ENCODE data around the gene PLIN3. TPM values are rescaled to one million over a fixed set of nuclear protein-coding genes. Genes with fewer than 3 reads are reported as not detected.

Gene PLIN3
- total RNA-seq, 1 experiment from 2014 or later = 207 TPM

GRCh38 chr19:4839192-4839591, 28.3 kb downstream of the PLIN3 start:
- Histone ChIP-seq H3K27ac (ENCODE audit: low read depth, low read length) (no peak overlapping the region), H3K9me2 (ENCODE audit: insufficient read depth) (no peaks in the 10 kb centered on the region), H3K79me2 (ENCODE audit: insufficient read depth, low read length) (no peaks in the 10 kb centered on the region), H3K27me3 (ENCODE audit: insufficient read depth, low read length) (no peaks in the 10 kb centered on the region), H3K9ac (ENCODE audit: low read length) (no peak overlapping the region), H3K9me3 (ENCODE audit: control insufficient read depth in 1 of 2, insufficient read depth in 1 of 2, low read depth in 1 of 2, low read length in 2 of 2) (no peaks in the 10 kb centered on the region), H3K4me3 (replicated peaks in 1 of 2; ENCODE audit: low read depth in 1 of 2, low read length in 2 of 2) (no peak overlapping the region), H2AFZ (ENCODE audit: low read depth, low read length, poor library complexity, severe bottlenecking) (no peak overlapping the region), H3K4me2 (ENCODE audit: low read length) (no peak overlapping the region), H3K36me3 (ENCODE audit: control insufficient read depth in 1 of 2, insufficient read depth in 2 of 2, low read length in 2 of 2) (peaks cover 30 to 41% of the 10 kb centered on the region in 2 experiments; a peak in 3 of 4 replicates), H4K20me1 (ENCODE audit: insufficient read depth) (no peaks in the 10 kb centered on the region), H3K4me1 (ENCODE audit: control insufficient read depth in 1 of 2, insufficient read depth in 2 of 2, low read length in 2 of 2) (peaks cover 0 to 4% of the 10 kb centered on the region in 2 experiments; a peak in 1 of 4 replicates)
- ChIA-PET RAD21 (ENCODE audit: low non-redundant PET in 1 of 2, low total read pairs in 2 of 2, uncharacterized antibody in 2 of 2, unreplicated experiment in 2 of 2) (no interaction called here), POLR2A (no interaction called here), CTCF (no interaction called here)
- TF ChIP-seq POLR2AphosphoS5 (IDR thresholded peaks at IDR 0.05; ENCODE audit: low read depth, low read length) (no peak), ELF1 (IDR thresholded peaks at IDR 0.05; ENCODE audit: borderline replicate concordance, low read depth) (no peak), SRF (IDR thresholded peaks at IDR 0.05; ENCODE audit: low read depth) (no peak), FOSL1 (IDR thresholded peaks at IDR 0.05; ENCODE audit: low read depth) (no peak), EGR1 (IDR thresholded peaks at IDR 0.05; ENCODE audit: low read depth) (no peak), SP1 (IDR thresholded peaks at IDR 0.05; ENCODE audit: low read depth) (no peak), RAD21 (IDR thresholded peaks at IDR 0.05; ENCODE audit: low read depth) (no peak), ZBTB33 (IDR thresholded peaks at IDR 0.05; ENCODE audit: extremely low read depth, insufficient replicate concordance, low read length) (no peak)
- ATAC-seq (no peak), DNase-seq (ENCODE audit: low read depth, low spot score) (no peak)
- intact Hi-C loops (cut with micrococcal nuclease) = no loop called here
- BruUV-seq (replicated peaks) = no TSS peak

- DNase-seq (ENCODE audit: low read depth, low spot score) (no peak), ATAC-seq (no peak)
- Histone ChIP-seq H3K4me2 (ENCODE audit: low read length) (no peak overlapping the region), H3K4me3 (replicated peaks in 1 of 2; ENCODE audit: low read depth in 1 of 2, low read length in 2 of 2) (no peak overlapping the region), H3K36me3 (ENCODE audit: control insufficient read depth in 1 of 2, insufficient read depth in 2 of 2, low read length in 2 of 2) (peaks cover 0 to 3% of the 10 kb centered on the region in 2 experiments; a peak in 1 of 4 replicates), H3K4me1 (ENCODE audit: control insufficient read depth in 1 of 2, insufficient read depth in 2 of 2, low read length in 2 of 2) (peaks cover 9 to 26% of the 10 kb centered on the region in 2 experiments; a peak in 3 of 4 replicates), H3K27me3 (ENCODE audit: insufficient read depth, low read length) (no peaks in the 10 kb centered on the region), H3K9me3 (ENCODE audit: control insufficient read depth in 1 of 2, insufficient read depth in 1 of 2, low read depth in 1 of 2, low read length in 2 of 2) (no peaks in the 10 kb centered on the region), H4K20me1 (ENCODE audit: insufficient read depth) (no peaks in the 10 kb centered on the region), H2AFZ (ENCODE audit: low read depth, low read length, poor library complexity, severe bottlenecking) (no peak overlapping the region), H3K79me2 (ENCODE audit: insufficient read depth, low read length) (peaks cover 43% of the 10 kb centered on the region), H3K27ac (ENCODE audit: low read depth, low read length) (no peak overlapping the region), H3K9me2 (ENCODE audit: insufficient read depth) (no peaks in the 10 kb centered on the region), H3K9ac (ENCODE audit: low read length) (no peak overlapping the region)
- ChIA-PET RAD21 (ENCODE audit: low non-redundant PET in 1 of 2, low total read pairs in 2 of 2, uncharacterized antibody in 2 of 2, unreplicated experiment in 2 of 2) (no interaction called here), POLR2A (no interaction called here), CTCF (no interaction called here)
- intact Hi-C loops (cut with micrococcal nuclease) = no loop called here
- BruUV-seq (replicated peaks) = no TSS peak
- TF ChIP-seq JUND (IDR thresholded peaks at IDR 0.05) (no peak), SP1 (IDR thresholded peaks at IDR 0.05; ENCODE audit: low read depth) (no peak), POLR2A (IDR thresholded peaks at IDR 0.05; ENCODE audit: borderline replicate concordance, extremely low read depth, insufficient read depth, insufficient read length) (no peak), MAX (IDR thresholded peaks at IDR 0.05) (no peak), REST (IDR thresholded peaks at IDR 0.05; ENCODE audit: low read depth) (no peak), TCF7L2 (IDR thresholded peaks at IDR 0.05; ENCODE audit: borderline replicate concordance, extremely low read depth, insufficient read depth, insufficient read length) (no peak), EGR1 (IDR thresholded peaks at IDR 0.05; ENCODE audit: low read depth) (no peak)
- TF ChIP-seq, protein P1, sequence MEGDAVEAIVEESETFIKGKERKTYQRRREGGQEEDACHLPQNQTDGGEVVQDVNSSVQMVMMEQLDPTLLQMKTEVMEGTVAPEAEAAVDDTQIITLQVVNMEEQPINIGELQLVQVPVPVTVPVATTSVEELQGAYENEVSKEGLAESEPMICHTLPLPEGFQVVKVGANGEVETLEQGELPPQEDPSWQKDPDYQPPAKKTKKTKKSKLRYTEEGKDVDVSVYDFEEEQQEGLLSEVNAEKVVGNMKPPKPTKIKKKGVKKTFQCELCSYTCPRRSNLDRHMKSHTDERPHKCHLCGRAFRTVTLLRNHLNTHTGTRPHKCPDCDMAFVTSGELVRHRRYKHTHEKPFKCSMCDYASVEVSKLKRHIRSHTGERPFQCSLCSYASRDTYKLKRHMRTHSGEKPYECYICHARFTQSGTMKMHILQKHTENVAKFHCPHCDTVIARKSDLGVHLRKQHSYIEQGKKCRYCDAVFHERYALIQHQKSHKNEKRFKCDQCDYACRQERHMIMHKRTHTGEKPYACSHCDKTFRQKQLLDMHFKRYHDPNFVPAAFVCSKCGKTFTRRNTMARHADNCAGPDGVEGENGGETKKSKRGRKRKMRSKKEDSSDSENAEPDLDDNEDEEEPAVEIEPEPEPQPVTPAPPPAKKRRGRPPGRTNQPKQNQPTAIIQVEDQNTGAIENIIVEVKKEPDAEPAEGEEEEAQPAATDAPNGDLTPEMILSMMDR (IDR thresholded peaks at IDR 0.05 in 2 of 3, conservative IDR thresholded peaks at IDR 0.05 in 1 of 3; ENCODE audit: borderline replicate concordance in 1 of 3, insufficient read depth in 1 of 3, low read depth in 2 of 3, low read length in 2 of 3) = no peak
These were observed 34.7 kb downstream of the PLIN3 start for GRCh38 chr19:4832776-4833175.
